Osteoblast (primary cell): ENCODE measurements around the gene ANKLE1. TPM values are rescaled to one million over a fixed set of nuclear protein-coding genes. Genes with fewer than 3 reads are reported as not detected.

Experiments used
- DNase-seq: peaks from one replicate; pipeline ENCODE4 v3.0.0; 2011; ENCODE audit warnings: low spot score, mixed read lengths; ENCODE audit not compliant: insufficient read length; ENCODE audit errors: missing footprints
- H2AFZ ChIP-seq: 2 replicates; pipeline ENCODE4 v1.6.0; 2011; ENCODE audit warnings: mild to moderate bottlenecking, low read length
- H3K27ac ChIP-seq: 2 replicates; pipeline ENCODE4 v1.5.1; 2011; ENCODE audit warnings: mild to moderate bottlenecking, low read depth, low read length, moderate library complexity
- H3K27me3 ChIP-seq: 2 replicates; pipeline ENCODE4 v1.6.0; 2012; ENCODE audit warnings: mild to moderate bottlenecking, control low read depth, inconsistent platforms, low read length, moderate library complexity; ENCODE audit not compliant: insufficient read depth
- H3K36me3 ChIP-seq: 2 replicates; pipeline ENCODE4 v1.5.1; 2011; ENCODE audit warnings: mild to moderate bottlenecking, low read length, control low read depth, moderate library complexity; ENCODE audit not compliant: insufficient read depth
- H3K4me1 ChIP-seq: 2 replicates; pipeline ENCODE4 v1.5.1; 2011; ENCODE audit warnings: mild to moderate bottlenecking, low read length, control low read depth, moderate library complexity; ENCODE audit not compliant: insufficient read depth
- H3K4me2 ChIP-seq: 2 replicates; pipeline ENCODE4 v1.6.0; 2011; ENCODE audit warnings: mild to moderate bottlenecking, low read length; ENCODE audit not compliant: insufficient read depth
- H3K4me3 ChIP-seq: fragments of 200-600 bp; sonication (generic); 3 replicates; pipeline ENCODE4 v1.5.1; 2012; ENCODE audit warnings: mild to moderate bottlenecking, low read length, inconsistent platforms; ENCODE audit not compliant: insufficient read depth
- H3K79me2 ChIP-seq: 2 replicates; pipeline ENCODE4 v1.6.0; 2012; ENCODE audit warnings: mild to moderate bottlenecking, low read length, control low read depth, inconsistent platforms; ENCODE audit not compliant: insufficient read depth
- H3K9me3 ChIP-seq: 2 replicates; pipeline ENCODE4 v1.5.1; 2011; ENCODE audit warnings: low read depth, low read length, control low read depth
- H4K20me1 ChIP-seq: 2 replicates; pipeline ENCODE4 v1.6.0; 2012; ENCODE audit warnings: mild to moderate bottlenecking, low read length, control low read depth; ENCODE audit not compliant: insufficient read depth
- CTCF ChIP-seq: IDR thresholded peaks from 2 replicates; pipeline ENCODE4 v1.5.1; 2011; ENCODE audit warnings: mild to moderate bottlenecking, low read depth, low read length, moderate library complexity; ENCODE audit errors: extremely low read depth
- total RNA-seq: library from RNA; depleted of rRNA; stranded (reverse); fragments of >200 nt; gene quantifications from 2 replicates; pipeline ENCODE4 v1.2.3, GENCODE V29; 2012

ANKLE1 gene
- total RNA-seq, 1 donor, result not detected

GRCh38 chr19:17235971-17236777 lies 45.5 kb upstream of the ANKLE1 start:
- H2AFZ ChIP-seq, result no peak overlapping the region
- no peaks in the 10 kb centered on the region for H3K9me3 ChIP-seq
- peaks cover 21% of the 10 kb centered on the region for H3K79me2 ChIP-seq
- H3K27me3 ChIP-seq, result no peaks in the 10 kb centered on the region
- peak; percentile 77 for DNase-seq
- peaks cover 18% of the 10 kb centered on the region for H4K20me1 ChIP-seq
- H3K4me2 ChIP-seq, result peak overlapping the region; percentile 77
- no peak overlapping the region for H3K27ac ChIP-seq
- TF ChIP-seq CTCF, result no peak
- H3K36me3 ChIP-seq, result peaks cover 22% of the 10 kb centered on the region
- peak overlapping the region; percentile 71 for H3K4me3 ChIP-seq
- H3K4me1 ChIP-seq, result peaks cover 7% of the 10 kb centered on the region

GRCh38 chr19:17236811-17237543 lies 44.7 kb upstream of the ANKLE1 start:
- H3K4me3 ChIP-seq, result no peak overlapping the region
- peaks cover 23% of the 10 kb centered on the region for H4K20me1 ChIP-seq
- peaks cover 7% of the 10 kb centered on the region for H3K4me1 ChIP-seq
- DNase-seq, result peak; percentile 44
- peaks cover 25% of the 10 kb centered on the region for H3K79me2 ChIP-seq
- H3K27ac ChIP-seq, result no peak overlapping the region
- no peaks in the 10 kb centered on the region for H3K9me3 ChIP-seq
- no peak for TF ChIP-seq CTCF
- H3K36me3 ChIP-seq, result peaks cover 18% of the 10 kb centered on the region
- no peak overlapping the region for H2AFZ ChIP-seq
- no peaks in the 10 kb centered on the region for H3K27me3 ChIP-seq
- H3K4me2 ChIP-seq, result no peak overlapping the region

GRCh38 chr19:17237747-17238706 lies 43.7 kb upstream of the ANKLE1 start:
- peaks cover 33% of the 10 kb centered on the region for H3K79me2 ChIP-seq
- peaks cover 12% of the 10 kb centered on the region for H3K36me3 ChIP-seq

More at GRCh38 chr19:17237747-17238706, 43.7 kb upstream of the ANKLE1 start:
- H2AFZ ChIP-seq, result no peak overlapping the region
- peaks cover 31% of the 10 kb centered on the region for H4K20me1 ChIP-seq
- TF ChIP-seq CTCF, result no peak
- no peaks in the 10 kb centered on the region for H3K9me3 ChIP-seq
- H3K4me2 ChIP-seq, result no peak overlapping the region
- peak; percentile 54 for DNase-seq
- H3K27ac ChIP-seq, result no peak overlapping the region
- peaks cover 7% of the 10 kb centered on the region for H3K4me1 ChIP-seq
- no peak overlapping the region for H3K4me3 ChIP-seq
- H3K27me3 ChIP-seq, result no peaks in the 10 kb centered on the region
